Nephron progenitor cell (in vitro differentiated cells): ENCODE results near the gene ZNF562.
A peak's percentile ranks its signal among the peaks of the same experiment; 100 is the strongest.

Experiments used
- DNase-seq: peaks from one replicate; pipeline ENCODE4 v3.0.0; 2021
- H3K27ac Mint-ChIP-seq: 2 replicates; pipeline ENCODE4 v1.8.0; 2021; ENCODE audit warnings: mild to moderate bottlenecking, moderate library complexity, mixed read lengths
- H3K27me3 Mint-ChIP-seq: 2 replicates; pipeline ENCODE4 v1.8.0; 2021; ENCODE audit warnings: mild to moderate bottlenecking, low read depth, mixed read lengths; ENCODE audit not compliant: poor library complexity
- H3K36me3 Mint-ChIP-seq: 2 replicates; pipeline ENCODE4 v1.8.0; 2021; ENCODE audit warnings: low read depth, mixed read lengths
- H3K4me1 Mint-ChIP-seq: 2 replicates; pipeline ENCODE4 v1.8.0; 2021; ENCODE audit warnings: mixed read lengths
- H3K4me3 Mint-ChIP-seq: 2 replicates; pipeline ENCODE4 v1.8.0; 2021; ENCODE audit warnings: mild to moderate bottlenecking, moderate library complexity, mixed read lengths
- H3K9me3 Mint-ChIP-seq: 2 replicates; pipeline ENCODE4 v1.8.0; 2021; ENCODE audit warnings: mild to moderate bottlenecking, moderate library complexity, mixed read lengths
- TF ChIP-seq, protein P1 (sequence below): fragments of 200-600 bp; sonication (generic); IDR thresholded peaks from 2 replicates; pipeline ENCODE4 v1.5.0; 2021; ENCODE audit warnings: antibody characterized with exemption

ZNF562 gene

DNA sequence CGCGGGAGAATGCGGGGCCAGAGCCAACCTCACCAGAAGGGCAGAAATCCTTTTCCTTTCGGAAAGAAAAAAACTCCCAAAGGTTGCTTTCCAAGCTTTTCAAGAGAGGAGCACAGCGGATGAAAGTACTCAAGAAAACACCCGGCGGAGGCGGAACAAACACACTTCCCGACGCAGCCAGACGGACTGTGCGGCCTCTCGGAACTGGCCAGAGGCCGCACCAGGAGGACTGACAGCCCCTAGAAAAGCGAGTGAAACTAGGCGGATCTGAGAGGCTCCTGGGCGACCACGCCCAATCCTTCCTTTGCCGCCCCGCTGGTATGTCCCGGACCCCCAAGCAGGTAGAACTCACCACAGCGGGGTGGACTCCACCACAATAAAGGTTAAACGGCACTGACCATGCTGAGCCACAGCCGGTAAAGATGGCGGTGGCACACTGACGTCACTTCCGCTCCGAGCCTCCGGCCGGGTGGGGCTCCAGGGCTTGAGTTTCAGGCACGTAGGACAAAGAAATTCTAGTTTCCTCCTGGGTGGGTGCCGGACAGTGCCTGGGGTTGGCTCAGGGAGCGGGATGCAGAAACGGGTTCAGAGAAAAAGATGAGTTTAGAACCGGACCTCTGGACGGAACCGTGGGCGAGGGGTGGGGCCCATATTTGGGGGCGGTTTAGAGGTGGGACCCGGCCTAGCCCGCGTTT is at the start of gene ZNF562:
TSS of gene ZNF562 (minus strand) at position 438 of the 695 bp plus-strand sequence. CDS start 14,356 bp downstream, outside the sequence.
- peak; percentile 69 for DNase-seq
- H3K4me3 Mint-ChIP-seq = peak within 1 kb of the TSS; percentile 91
- H3K27ac Mint-ChIP-seq = peak within 1 kb of the TSS; percentile 100
- H3K27me3 Mint-ChIP-seq = no peaks in the 10 kb centered on the region
- peaks cover 80% of the 10 kb centered on the region for H3K9me3 Mint-ChIP-seq
- TF ChIP-seq, protein P1, sequence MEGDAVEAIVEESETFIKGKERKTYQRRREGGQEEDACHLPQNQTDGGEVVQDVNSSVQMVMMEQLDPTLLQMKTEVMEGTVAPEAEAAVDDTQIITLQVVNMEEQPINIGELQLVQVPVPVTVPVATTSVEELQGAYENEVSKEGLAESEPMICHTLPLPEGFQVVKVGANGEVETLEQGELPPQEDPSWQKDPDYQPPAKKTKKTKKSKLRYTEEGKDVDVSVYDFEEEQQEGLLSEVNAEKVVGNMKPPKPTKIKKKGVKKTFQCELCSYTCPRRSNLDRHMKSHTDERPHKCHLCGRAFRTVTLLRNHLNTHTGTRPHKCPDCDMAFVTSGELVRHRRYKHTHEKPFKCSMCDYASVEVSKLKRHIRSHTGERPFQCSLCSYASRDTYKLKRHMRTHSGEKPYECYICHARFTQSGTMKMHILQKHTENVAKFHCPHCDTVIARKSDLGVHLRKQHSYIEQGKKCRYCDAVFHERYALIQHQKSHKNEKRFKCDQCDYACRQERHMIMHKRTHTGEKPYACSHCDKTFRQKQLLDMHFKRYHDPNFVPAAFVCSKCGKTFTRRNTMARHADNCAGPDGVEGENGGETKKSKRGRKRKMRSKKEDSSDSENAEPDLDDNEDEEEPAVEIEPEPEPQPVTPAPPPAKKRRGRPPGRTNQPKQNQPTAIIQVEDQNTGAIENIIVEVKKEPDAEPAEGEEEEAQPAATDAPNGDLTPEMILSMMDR = no peak
- no peaks in the 10 kb centered on the region for H3K4me1 Mint-ChIP-seq
- peaks cover 68% of the 10 kb centered on the region for H3K36me3 Mint-ChIP-seq

GRCh38 chr19:9724157-9724556 is 49.3 kb upstream of the ZNF562 start:
- H3K9me3 Mint-ChIP-seq = peaks cover 26% of the 10 kb centered on the region
- H3K4me3 Mint-ChIP-seq = no peak overlapping the region
- H3K36me3 Mint-ChIP-seq = no peaks in the 10 kb centered on the region
- peaks cover 13% of the 10 kb centered on the region for H3K4me1 Mint-ChIP-seq
- TF ChIP-seq, protein P1 = no peak
- no peak overlapping the region for H3K27ac Mint-ChIP-seq
- H3K27me3 Mint-ChIP-seq = peaks cover 5% of the 10 kb centered on the region
- no peak for DNase-seq

DNA sequence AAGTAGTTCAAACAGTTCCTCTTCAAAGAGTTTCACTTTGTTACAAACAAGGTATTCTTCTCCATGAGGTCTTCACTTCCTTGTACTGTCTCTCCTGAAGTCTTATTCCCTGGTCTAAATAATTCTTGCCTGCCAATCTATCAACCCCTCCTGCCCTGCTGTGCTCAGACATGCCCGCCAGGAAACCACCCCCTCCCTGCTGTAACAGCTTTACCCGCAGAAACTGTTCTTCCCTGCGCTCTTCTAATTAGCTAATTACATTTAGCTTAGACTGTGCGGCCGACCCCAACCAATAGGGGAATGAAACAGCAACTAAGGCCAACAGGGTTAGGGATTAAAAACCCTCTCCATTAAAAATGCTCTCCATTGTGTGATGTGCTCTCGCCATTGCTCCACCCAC is 47.0 kb upstream of the ZNF562 start:
- H3K36me3 Mint-ChIP-seq = no peaks in the 10 kb centered on the region
- peak overlapping the region; percentile 8 for H3K27ac Mint-ChIP-seq
- no peak overlapping the region for H3K4me3 Mint-ChIP-seq
- no peak for DNase-seq
- peaks cover 13% of the 10 kb centered on the region for H3K4me1 Mint-ChIP-seq
- H3K9me3 Mint-ChIP-seq = peaks cover 30% of the 10 kb centered on the region
- H3K27me3 Mint-ChIP-seq = peaks cover 5% of the 10 kb centered on the region
- TF ChIP-seq, protein P1 = no peak

- Mint-ChIP-seq H3K27me3 (peaks cover 5% of the 10 kb centered on the region), H3K4me3 (no peak overlapping the region), H3K4me1 (peaks cover 13% of the 10 kb centered on the region), H3K9me3 (peaks cover 30% of the 10 kb centered on the region), H3K36me3 (no peaks in the 10 kb centered on the region), H3K27ac (no peak overlapping the region)
- DNase-seq = no peak
- TF ChIP-seq, protein P1 = no peak
Observed at GRCh38 chr19:9720541-9720940, 45.6 kb upstream of the ZNF562 start.

DNA sequence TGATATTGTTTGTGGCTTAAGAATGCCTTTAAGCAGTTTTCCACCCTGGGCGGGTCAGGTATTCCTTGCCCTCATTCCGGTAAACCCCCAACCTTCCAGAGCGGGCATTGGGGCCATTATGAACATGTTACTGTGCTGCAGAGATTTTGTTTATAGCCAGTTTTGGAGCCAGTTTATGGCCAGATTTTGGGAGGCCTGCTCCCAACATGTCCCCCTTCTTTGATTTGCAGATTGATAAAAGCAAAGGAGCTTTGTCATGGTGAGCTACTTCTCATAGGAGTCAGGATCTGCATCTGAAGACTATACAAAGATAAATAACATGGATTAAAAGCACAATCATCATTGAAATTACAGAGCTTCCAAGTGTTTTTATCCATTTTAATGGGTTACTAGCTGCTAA is 36.9 kb upstream of the ZNF562 start:
- peaks cover 7% of the 10 kb centered on the region for H3K27me3 Mint-ChIP-seq
- DNase-seq = no peak
- no peaks in the 10 kb centered on the region for H3K36me3 Mint-ChIP-seq
- TF ChIP-seq, protein P1 = no peak
- H3K4me3 Mint-ChIP-seq = no peak overlapping the region
- peaks cover 59% of the 10 kb centered on the region for H3K9me3 Mint-ChIP-seq
- no peak overlapping the region for H3K27ac Mint-ChIP-seq
- H3K4me1 Mint-ChIP-seq = no peaks in the 10 kb centered on the region

DNA sequence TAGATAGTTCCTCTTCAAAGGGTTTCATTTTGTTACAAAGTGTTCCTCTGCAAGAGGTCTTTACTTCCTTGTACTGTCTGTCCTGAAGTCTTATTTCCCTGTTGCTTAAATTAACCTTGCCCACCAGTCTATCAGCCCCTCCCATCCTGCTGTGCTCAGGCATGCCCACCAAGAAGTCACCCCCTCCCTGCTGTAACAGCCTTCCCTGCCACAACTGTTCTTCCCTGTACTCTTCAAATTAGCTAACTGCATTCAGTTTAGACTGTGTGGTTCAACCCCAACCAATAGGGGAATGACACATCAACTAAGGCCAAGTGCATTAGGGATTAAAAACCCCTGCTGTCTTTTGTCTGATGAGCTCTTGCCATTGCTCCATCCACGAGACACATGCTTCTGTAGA is 34.4 kb upstream of the ZNF562 start:
- peaks cover 59% of the 10 kb centered on the region for H3K9me3 Mint-ChIP-seq
- H3K27me3 Mint-ChIP-seq = peaks cover 7% of the 10 kb centered on the region
- no peak overlapping the region for H3K27ac Mint-ChIP-seq
- no peak overlapping the region for H3K4me3 Mint-ChIP-seq
- H3K4me1 Mint-ChIP-seq = no peaks in the 10 kb centered on the region
- no peak for DNase-seq
- TF ChIP-seq, protein P1 = no peak
- no peaks in the 10 kb centered on the region for H3K36me3 Mint-ChIP-seq
